AG09309 (cell line): Measurements from ENCODE around the gene ZFR.

Experiments
- DNase-seq: peaks from one replicate; pipeline ENCODE4 v3.0.0-alpha.2; 2010; ENCODE audit warnings: low read depth
- H3K4me3 ChIP-seq: 2 replicates; pipeline ENCODE4 v1.5.1; 2011; ENCODE audit warnings: mild to moderate bottlenecking, low read depth, low read length, moderate library complexity; ENCODE audit not compliant: control insufficient read depth
- TF ChIP-seq, protein P1 (sequence below): IDR thresholded peaks from 2 replicates; pipeline ENCODE4 v1.5.1; 2011; ENCODE audit warnings: mild to moderate bottlenecking, low read depth, low read length, inconsistent platforms; ENCODE audit not compliant: insufficient read depth, control insufficient read depth; ENCODE audit errors: missing control alignments

The ZFR gene

DNA sequence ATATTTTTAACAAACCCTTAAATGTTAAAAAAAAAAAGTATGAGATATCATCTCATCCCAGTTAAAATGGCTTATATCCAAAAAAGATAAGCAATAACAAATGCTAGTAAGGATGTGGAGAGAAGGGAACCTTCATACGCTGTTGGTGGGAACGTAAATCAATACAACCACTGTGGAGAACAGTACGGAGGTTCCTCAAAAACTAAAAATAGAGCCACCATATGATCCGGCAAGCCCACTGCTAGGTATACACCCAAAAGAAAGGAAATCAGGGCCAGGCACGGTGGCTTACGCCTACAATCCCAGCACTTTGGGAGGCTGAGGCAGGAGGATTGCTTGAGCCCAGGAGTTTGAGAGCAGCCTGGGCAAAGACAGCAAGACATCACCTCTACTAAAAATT, 134.8 kb downstream of the ZFR start:
- H3K4me3 ChIP-seq: no peak overlapping the region
- TF ChIP-seq, protein P1, sequence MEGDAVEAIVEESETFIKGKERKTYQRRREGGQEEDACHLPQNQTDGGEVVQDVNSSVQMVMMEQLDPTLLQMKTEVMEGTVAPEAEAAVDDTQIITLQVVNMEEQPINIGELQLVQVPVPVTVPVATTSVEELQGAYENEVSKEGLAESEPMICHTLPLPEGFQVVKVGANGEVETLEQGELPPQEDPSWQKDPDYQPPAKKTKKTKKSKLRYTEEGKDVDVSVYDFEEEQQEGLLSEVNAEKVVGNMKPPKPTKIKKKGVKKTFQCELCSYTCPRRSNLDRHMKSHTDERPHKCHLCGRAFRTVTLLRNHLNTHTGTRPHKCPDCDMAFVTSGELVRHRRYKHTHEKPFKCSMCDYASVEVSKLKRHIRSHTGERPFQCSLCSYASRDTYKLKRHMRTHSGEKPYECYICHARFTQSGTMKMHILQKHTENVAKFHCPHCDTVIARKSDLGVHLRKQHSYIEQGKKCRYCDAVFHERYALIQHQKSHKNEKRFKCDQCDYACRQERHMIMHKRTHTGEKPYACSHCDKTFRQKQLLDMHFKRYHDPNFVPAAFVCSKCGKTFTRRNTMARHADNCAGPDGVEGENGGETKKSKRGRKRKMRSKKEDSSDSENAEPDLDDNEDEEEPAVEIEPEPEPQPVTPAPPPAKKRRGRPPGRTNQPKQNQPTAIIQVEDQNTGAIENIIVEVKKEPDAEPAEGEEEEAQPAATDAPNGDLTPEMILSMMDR: no peak
- DNase-seq: no peak

DNA sequence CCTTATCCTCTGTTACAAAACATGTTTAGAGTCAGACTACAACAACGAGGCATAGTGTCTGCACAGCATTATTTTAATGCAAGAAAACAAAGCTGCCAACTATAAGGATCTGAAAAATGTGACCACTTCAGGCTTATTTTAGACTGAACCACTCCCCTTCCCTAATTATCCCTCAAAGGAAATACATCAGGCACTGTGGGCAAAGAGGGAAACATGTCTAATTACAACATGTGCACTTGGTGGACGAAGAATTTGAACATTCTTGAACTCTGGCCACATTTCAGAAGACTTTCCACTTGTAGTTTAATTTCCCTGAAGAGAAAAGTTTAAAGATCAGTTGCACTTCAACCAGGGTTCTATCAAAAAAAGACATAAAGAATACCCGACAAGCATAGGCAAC, 135.6 kb downstream of the ZFR start:
- H3K4me3 ChIP-seq: no peak overlapping the region
- no peak for DNase-seq
- TF ChIP-seq, protein P1: no peak

DNA sequence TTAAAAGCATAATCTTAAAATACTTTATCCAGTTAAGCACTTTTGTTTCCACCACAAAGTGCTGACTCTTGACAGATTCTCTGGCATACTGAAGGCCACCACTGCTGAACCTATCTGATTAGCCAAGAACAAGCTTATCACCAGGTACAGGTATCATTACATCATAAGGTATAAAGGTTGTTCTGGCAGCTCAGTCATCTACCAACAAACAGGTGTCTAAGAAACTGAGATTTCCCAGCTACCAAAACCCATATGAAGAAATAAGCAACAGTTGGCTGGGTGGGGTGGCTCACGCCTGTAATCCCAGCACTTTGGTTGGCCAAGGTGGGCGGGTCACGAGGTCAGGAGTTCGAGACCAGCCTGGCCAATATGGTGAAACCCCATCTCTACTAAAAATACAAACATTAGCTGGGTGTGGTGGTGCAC, 136.8 kb downstream of the ZFR start:
- no peak for DNase-seq
- H3K4me3 ChIP-seq: no peak overlapping the region
- TF ChIP-seq, protein P1: no peak

DNA sequence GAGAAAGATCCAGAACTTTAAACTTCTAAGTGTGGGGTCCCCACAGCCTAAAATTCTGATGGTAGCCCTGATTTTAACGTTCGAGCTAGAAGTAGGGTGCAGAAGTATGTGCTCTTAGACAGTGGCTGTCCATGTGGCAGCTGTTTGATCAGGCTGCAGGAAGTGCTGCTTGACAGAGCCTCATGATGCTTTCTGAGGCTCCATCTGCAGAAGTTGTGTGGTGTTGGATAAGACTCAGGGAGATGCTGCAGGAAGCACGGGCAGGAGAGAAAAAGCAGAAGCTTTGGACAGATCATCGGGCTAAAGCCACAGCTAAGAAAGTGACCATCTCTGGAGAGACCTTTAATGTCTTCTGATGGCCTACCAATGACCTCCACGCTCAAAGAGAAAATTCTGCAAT, 139.9 kb downstream of the ZFR start:
- TF ChIP-seq, protein P1: no peak
- no peak for DNase-seq

More for the DNA sequence above, 139.9 kb downstream of the ZFR start:
- H3K4me3 ChIP-seq: no peak overlapping the region
